Hindlimb muscle (tissue), 1 donor: ENCODE results near the gene TMEM169. TPM values are rescaled to one million over a fixed set of nuclear protein-coding genes. Genes with fewer than 3 reads are reported as not detected.
"Not testable (repeated sequence)": the region's sequence is repeated elsewhere in the genome, so short reads cannot be mapped to it uniquely, and the experiment has no call there.

Source experiments
- DNase-seq: peaks from one replicate; pipeline ENCODE4 v3.0.0-alpha.2; 2013
- polyA plus RNA-seq: library from polyadenylated mRNA; unstranded; fragments of 120-200 nt; gene quantifications from one replicate; pipeline ENCODE4 v1.2.1, GENCODE V29; 2013; ENCODE audit not compliant: insufficient read length

TMEM169 gene
- polyA plus RNA-seq, 1 donor: 5.0 TPM

DNA sequence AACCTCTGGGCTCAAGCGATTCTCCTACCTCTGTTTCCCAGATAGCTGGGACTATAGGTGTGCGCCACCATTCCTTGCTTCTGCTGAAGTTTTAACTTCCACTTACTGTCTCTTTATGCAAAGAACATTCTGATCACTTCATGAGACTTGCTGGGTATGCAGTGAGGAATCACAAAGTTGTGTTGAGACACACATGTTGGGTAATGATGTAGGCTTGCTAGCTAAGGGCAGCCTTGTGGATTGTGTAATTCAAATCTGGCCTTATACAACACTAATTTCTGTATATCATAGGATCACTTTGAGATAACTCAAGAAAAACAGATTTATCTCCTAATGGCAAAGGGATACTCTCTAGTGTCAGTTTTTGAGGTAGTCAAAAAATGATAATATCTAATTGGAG, 51.7 kb downstream of the TMEM169 start:
- no peak for DNase-seq

DNA sequence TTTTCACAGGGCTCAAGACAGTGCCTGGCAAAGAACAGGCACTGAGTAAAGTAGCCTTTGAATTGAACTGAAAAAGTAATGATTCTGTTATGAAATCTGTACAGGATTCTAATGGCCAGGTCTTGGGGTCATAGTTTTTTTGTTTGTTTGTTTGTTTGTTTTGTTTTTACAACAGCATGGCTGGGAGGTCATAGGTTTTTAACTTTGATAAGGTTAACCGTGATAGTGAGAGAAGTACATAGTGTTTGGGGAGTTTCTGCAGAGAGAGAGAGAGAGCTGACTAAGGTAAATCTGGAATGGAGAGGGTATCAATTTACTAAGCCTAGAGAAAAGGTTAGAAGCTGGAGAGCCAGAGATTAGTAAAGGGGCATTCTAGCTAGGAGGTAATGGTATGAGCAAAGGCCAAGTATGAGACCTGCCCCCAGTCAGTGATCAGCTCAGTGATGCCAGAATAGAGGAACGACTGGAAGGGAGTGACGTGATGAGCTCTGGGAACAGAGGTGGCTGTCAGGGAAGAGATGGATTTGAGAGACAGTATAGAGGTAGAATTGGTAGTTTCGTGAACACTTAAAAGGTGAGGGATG, 53.3 kb downstream of the TMEM169 start:
- no peak for DNase-seq

GRCh38 chr2:216139884-216140283, 58.2 kb downstream of the TMEM169 start:
- no peak for DNase-seq

DNA sequence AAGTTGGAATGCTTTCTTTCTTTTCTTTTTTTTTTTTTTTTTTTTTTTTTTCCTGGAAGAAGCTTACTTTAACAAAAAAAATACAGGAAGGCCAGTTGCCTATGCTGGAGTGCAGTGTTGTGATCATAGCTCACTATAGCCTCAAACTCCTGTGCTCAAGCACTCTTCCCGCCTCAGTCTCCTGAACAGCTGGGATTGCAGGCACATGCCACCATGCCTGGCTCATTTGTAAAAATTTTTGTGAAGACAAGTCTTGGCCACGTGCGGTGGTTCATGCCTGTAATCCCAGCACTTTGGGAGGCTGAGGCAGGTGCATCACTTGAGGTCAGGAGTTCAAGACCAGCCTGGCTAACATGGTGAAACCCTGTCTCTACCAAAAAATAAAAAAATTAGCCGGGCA, 59.8 kb downstream of the TMEM169 start:
- DNase-seq: not testable (repeated sequence)

DNA sequence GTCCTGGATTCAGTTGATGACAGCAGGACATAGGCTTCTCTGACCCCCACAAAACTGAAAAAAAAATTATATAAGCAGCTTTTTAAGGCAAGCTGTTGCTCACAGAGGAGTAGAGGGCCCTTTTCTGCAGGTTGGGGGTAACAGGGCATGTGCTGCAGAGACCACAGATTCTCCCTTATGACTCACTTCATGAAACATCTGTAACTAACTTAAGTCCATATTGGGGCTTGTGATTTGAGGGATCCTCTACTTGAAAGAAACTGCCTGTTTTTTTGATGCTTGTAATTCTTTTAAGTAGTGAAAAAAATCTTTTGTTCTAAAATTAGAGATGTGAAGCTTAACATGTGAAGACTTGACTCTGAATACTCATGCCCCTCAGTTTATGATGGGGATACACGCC, 60.8 kb downstream of the TMEM169 start:
- DNase-seq: no peak

- no peak for DNase-seq
Measured at GRCh38 chr2:216144372-216144771, 62.7 kb downstream of the TMEM169 start.

DNA sequence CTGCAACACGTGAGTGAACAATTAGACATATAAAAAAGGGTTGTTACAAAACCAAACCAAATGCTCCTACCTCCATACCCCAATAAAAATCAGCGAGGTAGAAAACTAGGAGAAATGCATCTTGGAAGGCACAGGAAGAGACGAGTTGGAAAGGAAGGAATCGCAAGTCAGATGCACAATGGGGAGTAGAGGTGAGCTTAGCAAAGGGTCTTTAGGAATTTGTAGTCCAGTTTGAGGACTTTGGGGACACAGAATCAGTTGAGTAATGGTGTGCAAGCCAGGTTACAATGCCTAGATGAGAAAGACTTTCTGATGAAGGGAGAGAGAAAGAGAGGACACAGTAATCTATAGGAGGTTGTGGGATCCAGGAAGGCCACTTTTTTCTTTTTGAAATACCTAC, 63.1 kb downstream of the TMEM169 start:
- no peak for DNase-seq

GRCh38 chr2:216146573-216146972, 64.9 kb downstream of the TMEM169 start:
- no peak for DNase-seq

DNA sequence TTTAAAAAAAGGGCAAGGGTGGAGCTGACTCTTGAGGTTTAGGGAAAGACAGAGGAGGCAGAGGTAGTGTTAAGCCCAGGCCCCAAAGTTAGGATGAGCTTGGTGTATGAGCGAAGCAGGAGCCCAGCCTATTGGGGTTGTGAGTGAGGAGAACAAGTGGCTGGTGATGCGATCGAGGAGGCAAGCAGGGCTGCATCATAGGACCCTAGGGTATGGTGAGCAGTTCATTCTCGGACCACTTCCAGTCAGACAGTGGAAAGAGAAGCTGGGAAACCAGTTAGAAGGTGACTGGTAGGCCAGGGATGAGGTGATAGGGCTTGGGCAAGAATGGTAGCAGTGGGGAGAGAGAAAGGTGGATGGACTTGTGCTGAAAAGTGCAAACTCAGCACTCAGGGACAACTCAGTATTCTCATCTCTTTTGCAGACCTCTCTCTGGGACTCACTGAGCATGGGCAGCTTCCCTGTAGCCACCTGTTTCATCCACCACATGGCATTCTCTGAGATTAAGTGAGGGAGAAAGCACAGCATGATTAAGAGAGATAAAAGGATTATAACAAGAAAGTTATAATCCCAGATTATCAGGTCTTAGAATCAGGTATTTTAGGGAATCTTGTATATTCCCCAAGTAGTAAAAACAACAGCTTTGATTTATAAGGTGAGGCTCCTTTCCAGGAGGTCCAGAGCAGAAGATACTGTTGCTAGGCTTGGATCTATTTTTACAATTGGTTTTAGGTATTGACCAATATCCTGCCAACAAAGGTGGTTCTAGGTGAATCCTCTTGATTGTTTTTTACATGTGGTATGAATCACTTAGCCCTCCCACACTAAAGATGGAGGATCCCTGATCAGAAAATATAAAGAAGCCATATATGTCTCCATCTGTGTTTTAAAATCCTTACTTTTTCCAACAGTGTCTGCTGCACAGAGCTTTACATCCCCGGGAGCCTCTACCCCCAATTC, 65.7 kb downstream of the TMEM169 start:
- DNase-seq: no peak

GRCh38 chr2:216148983-216149382, 67.3 kb downstream of the TMEM169 start:
- no peak for DNase-seq

DNA sequence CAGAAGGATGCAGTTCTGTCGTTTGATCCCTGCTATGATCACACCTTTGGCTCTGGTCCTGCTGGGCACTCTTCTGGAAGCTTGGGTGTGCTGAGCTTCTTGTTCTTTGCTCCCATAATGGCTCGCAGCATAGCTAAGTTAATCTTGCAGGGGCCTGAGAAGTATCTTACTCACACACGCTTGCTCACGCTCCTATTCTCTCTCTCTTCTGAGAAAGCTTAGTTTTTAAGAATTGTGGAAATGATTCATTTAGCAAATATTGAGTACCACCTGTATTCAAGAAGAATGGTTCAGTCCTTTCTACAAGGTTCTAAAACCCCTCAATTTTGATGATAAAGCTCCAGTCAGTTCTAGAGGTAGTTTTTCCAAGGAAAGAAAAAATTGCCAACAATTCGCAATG, 68.0 kb downstream of the TMEM169 start:
- DNase-seq: no peak

GRCh38 chr2:216151313-216152025, 69.8 kb downstream of the TMEM169 start:
- no peak for DNase-seq

Other genes starting within 250 kb of the TMEM169 start
- 2.2 TPM for gene MREG, start 68.4 kb upstream of the TMEM169 start, polyA plus RNA-seq
- gene PECR, start 110 bp upstream of the TMEM169 start, polyA plus RNA-seq: 8.1 TPM
- 146 TPM for gene XRCC5, start 27.4 kb downstream of the TMEM169 start, polyA plus RNA-seq